ENCODE measurements around the gene ATP5PB. TPM values are rescaled to one million over a fixed set of nuclear protein-coding genes. Genes with fewer than 3 reads are reported as not detected.

The ATP5PB gene
- total RNA-seq, 1 experiment from 2014 or later = 323 TPM

DNA sequence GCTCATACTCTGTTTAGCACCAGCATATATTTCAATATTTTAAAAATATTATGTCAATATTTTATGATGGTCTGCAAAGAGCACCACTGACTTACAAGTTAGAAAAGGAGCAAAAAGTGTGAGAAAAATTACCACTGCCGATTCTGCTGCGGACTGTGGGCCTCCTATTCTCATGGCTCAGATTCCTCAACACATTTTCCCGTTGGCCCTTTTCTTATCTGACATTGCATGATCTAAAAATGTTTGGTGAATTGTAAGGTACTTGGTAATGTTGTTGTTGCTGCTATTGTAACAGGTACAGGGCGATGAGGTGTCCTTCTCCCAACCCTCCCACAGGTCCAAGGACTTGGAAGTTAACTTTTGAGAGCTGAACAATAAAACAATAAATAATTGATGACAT, 25.3 kb downstream of the ATP5PB start:
- no peak for ATAC-seq
- Histone ChIP-seq H3K4me3 (replicated peaks in 1 of 2; ENCODE audit: low read depth in 1 of 2, low read length in 2 of 2) (no peak overlapping the region), H3K27me3 (ENCODE audit: insufficient read depth, low read length) (no peaks in the 10 kb centered on the region), H3K4me1 (ENCODE audit: control insufficient read depth in 1 of 2, insufficient read depth in 2 of 2, low read length in 2 of 2) (no peaks in the 10 kb centered on the region), H2AFZ (ENCODE audit: low read depth, low read length, poor library complexity, severe bottlenecking) (no peak overlapping the region), H4K20me1 (ENCODE audit: insufficient read depth) (no peaks in the 10 kb centered on the region), H3K4me2 (ENCODE audit: low read length) (no peak overlapping the region), H3K9ac (ENCODE audit: low read length) (no peak overlapping the region), H3K9me3 (ENCODE audit: control insufficient read depth in 1 of 2, insufficient read depth in 1 of 2, low read depth in 1 of 2, low read length in 2 of 2) (no peaks in the 10 kb centered on the region), H3K9me2 (ENCODE audit: insufficient read depth) (no peaks in the 10 kb centered on the region), H3K36me3 (ENCODE audit: control insufficient read depth in 1 of 2, insufficient read depth in 2 of 2, low read length in 2 of 2) (no peaks in the 10 kb centered on the region), H3K27ac (ENCODE audit: low read depth, low read length) (no peak overlapping the region), H3K79me2 (ENCODE audit: insufficient read depth, low read length) (no peaks in the 10 kb centered on the region)
- ChIA-PET RAD21 (ENCODE audit: low non-redundant PET in 1 of 2, low total read pairs in 2 of 2, uncharacterized antibody in 2 of 2, unreplicated experiment in 2 of 2) (no interaction called here), CTCF (interaction anchor here (1.1 kb wide), 1 partner anchor 272 kb away, joined by 3 read pairs; no protein-coding TSS in a partner anchor), POLR2A (interaction anchor here (0.6 kb wide), 1 partner anchor 9 kb away, joined by 3 read pairs; no protein-coding TSS in a partner anchor)
- DNase-seq (ENCODE audit: low read depth, low spot score) = no peak
- no TSS peak for BruUV-seq (replicated peaks)
- TF ChIP-seq EGR1 (IDR thresholded peaks at IDR 0.05; ENCODE audit: low read depth) (no peak), SIN3A (IDR thresholded peaks at IDR 0.05; ENCODE audit: low read depth) (no peak), FOSL1 (IDR thresholded peaks at IDR 0.05; ENCODE audit: low read depth) (no peak), YY1 (IDR thresholded peaks at IDR 0.05; ENCODE audit: extremely low read depth, insufficient replicate concordance, low read depth, low read length) (no peak), SRF (IDR thresholded peaks at IDR 0.05; ENCODE audit: low read depth) (no peak), ZFX (IDR thresholded peaks at IDR 0.05) (no peak), SP1 (IDR thresholded peaks at IDR 0.05; ENCODE audit: low read depth) (no peak), POLR2A (IDR thresholded peaks at IDR 0.05; ENCODE audit: borderline replicate concordance, extremely low read depth, insufficient read depth, insufficient read length) (no peak), EZH2 (IDR thresholded peaks at IDR 0.05) (no peak), ZNF274 (IDR thresholded peaks at IDR 0.05; ENCODE audit: low read depth, low read length) (no peak)
- intact Hi-C loops (cut with micrococcal nuclease) = no loop called here

DNA sequence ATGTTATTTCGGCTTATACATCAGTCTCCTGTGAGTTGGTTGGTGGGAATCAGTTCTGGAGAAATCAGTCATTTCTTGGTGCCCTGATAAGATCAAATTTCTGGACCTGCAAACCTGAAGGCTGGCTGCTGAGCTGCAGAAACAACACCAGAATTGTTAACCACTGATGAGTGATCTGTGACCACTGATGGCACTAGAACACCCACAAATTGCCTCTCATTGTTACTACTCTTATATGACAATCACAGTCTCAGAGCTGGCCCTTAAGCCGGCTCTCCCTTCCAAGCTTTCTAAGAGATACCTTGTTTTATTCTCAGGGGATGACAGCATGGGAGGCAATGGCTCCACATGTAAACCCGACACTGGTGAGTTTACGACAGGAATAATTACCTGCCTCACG, 26.4 kb downstream of the ATP5PB start:
- Histone ChIP-seq H3K9ac (ENCODE audit: low read length) (no peak overlapping the region), H3K4me2 (ENCODE audit: low read length) (no peak overlapping the region), H3K9me2 (ENCODE audit: insufficient read depth) (no peaks in the 10 kb centered on the region), H3K79me2 (ENCODE audit: insufficient read depth, low read length) (no peaks in the 10 kb centered on the region), H3K27me3 (ENCODE audit: insufficient read depth, low read length) (no peaks in the 10 kb centered on the region), H3K4me3 (replicated peaks in 1 of 2; ENCODE audit: low read depth in 1 of 2, low read length in 2 of 2) (no peak overlapping the region), H2AFZ (ENCODE audit: low read depth, low read length, poor library complexity, severe bottlenecking) (no peak overlapping the region), H3K9me3 (ENCODE audit: control insufficient read depth in 1 of 2, insufficient read depth in 1 of 2, low read depth in 1 of 2, low read length in 2 of 2) (no peaks in the 10 kb centered on the region), H3K4me1 (ENCODE audit: control insufficient read depth in 1 of 2, insufficient read depth in 2 of 2, low read length in 2 of 2) (no peaks in the 10 kb centered on the region), H3K36me3 (ENCODE audit: control insufficient read depth in 1 of 2, insufficient read depth in 2 of 2, low read length in 2 of 2) (no peaks in the 10 kb centered on the region), H4K20me1 (ENCODE audit: insufficient read depth) (no peaks in the 10 kb centered on the region), H3K27ac (ENCODE audit: low read depth, low read length) (no peak overlapping the region)
- ChIA-PET RAD21 (ENCODE audit: low non-redundant PET in 1 of 2, low total read pairs in 2 of 2, uncharacterized antibody in 2 of 2, unreplicated experiment in 2 of 2) (no interaction called here), POLR2A (no interaction called here), CTCF (no interaction called here)
- TF ChIP-seq, protein P1, sequence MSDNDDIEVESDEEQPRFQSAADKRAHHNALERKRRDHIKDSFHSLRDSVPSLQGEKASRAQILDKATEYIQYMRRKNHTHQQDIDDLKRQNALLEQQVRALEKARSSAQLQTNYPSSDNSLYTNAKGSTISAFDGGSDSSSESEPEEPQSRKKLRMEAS (IDR thresholded peaks at IDR 0.05) = no peak
- TF ChIP-seq POLR2A (IDR thresholded peaks at IDR 0.05; ENCODE audit: borderline replicate concordance, extremely low read depth, insufficient read depth, insufficient read length) (no peak), JUND (IDR thresholded peaks at IDR 0.05) (no peak), ZFX (IDR thresholded peaks at IDR 0.05) (no peak), CEBPB (IDR thresholded peaks at IDR 0.05; ENCODE audit: low read depth) (no peak), SRF (IDR thresholded peaks at IDR 0.05; ENCODE audit: low read depth) (no peak), YY1 (IDR thresholded peaks at IDR 0.05; ENCODE audit: extremely low read depth, insufficient replicate concordance, low read depth, low read length) (no peak), ZNF274 (IDR thresholded peaks at IDR 0.05; ENCODE audit: low read depth, low read length) (no peak), SP1 (IDR thresholded peaks at IDR 0.05; ENCODE audit: low read depth) (no peak), POLR2AphosphoS5 (IDR thresholded peaks at IDR 0.05; ENCODE audit: low read depth, low read length) (no peak), ELF1 (IDR thresholded peaks at IDR 0.05; ENCODE audit: borderline replicate concordance, low read depth) (no peak), FOSL1 (IDR thresholded peaks at IDR 0.05; ENCODE audit: low read depth) (no peak), RAD21 (IDR thresholded peaks at IDR 0.05; ENCODE audit: low read depth) (no peak)
- TF ChIP-seq, protein P2, sequence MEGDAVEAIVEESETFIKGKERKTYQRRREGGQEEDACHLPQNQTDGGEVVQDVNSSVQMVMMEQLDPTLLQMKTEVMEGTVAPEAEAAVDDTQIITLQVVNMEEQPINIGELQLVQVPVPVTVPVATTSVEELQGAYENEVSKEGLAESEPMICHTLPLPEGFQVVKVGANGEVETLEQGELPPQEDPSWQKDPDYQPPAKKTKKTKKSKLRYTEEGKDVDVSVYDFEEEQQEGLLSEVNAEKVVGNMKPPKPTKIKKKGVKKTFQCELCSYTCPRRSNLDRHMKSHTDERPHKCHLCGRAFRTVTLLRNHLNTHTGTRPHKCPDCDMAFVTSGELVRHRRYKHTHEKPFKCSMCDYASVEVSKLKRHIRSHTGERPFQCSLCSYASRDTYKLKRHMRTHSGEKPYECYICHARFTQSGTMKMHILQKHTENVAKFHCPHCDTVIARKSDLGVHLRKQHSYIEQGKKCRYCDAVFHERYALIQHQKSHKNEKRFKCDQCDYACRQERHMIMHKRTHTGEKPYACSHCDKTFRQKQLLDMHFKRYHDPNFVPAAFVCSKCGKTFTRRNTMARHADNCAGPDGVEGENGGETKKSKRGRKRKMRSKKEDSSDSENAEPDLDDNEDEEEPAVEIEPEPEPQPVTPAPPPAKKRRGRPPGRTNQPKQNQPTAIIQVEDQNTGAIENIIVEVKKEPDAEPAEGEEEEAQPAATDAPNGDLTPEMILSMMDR (IDR thresholded peaks at IDR 0.05 in 2 of 3, conservative IDR thresholded peaks at IDR 0.05 in 1 of 3; ENCODE audit: borderline replicate concordance in 1 of 3, insufficient read depth in 1 of 3, low read depth in 2 of 3, low read length in 2 of 3) = no peak
- TF ChIP-seq, protein P3, sequence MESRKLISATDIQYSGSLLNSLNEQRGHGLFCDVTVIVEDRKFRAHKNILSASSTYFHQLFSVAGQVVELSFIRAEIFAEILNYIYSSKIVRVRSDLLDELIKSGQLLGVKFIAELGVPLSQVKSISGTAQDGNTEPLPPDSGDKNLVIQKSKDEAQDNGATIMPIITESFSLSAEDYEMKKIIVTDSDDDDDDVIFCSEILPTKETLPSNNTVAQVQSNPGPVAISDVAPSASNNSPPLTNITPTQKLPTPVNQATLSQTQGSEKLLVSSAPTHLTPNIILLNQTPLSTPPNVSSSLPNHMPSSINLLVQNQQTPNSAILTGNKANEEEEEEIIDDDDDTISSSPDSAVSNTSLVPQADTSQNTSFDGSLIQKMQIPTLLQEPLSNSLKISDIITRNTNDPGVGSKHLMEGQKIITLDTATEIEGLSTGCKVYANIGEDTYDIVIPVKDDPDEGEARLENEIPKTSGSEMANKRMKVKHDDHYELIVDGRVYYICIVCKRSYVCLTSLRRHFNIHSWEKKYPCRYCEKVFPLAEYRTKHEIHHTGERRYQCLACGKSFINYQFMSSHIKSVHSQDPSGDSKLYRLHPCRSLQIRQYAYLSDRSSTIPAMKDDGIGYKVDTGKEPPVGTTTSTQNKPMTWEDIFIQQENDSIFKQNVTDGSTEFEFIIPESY (IDR thresholded peaks at IDR 0.05; ENCODE audit: extremely low read depth, insufficient replicate concordance, low read length) = no peak
- BruUV-seq (replicated peaks) = no TSS peak
- intact Hi-C loops (cut with micrococcal nuclease) = no loop called here
- ATAC-seq = no peak
- no peak for DNase-seq (ENCODE audit: low read depth, low spot score)

Measured in HCT116 (cell line).